ENCODE results near the gene OPHN1.
"Not testable (repeated sequence)": the region's sequence is repeated elsewhere in the genome, so short reads cannot be mapped to it uniquely, and the experiment has no call there.

OPHN1 gene

DNA sequence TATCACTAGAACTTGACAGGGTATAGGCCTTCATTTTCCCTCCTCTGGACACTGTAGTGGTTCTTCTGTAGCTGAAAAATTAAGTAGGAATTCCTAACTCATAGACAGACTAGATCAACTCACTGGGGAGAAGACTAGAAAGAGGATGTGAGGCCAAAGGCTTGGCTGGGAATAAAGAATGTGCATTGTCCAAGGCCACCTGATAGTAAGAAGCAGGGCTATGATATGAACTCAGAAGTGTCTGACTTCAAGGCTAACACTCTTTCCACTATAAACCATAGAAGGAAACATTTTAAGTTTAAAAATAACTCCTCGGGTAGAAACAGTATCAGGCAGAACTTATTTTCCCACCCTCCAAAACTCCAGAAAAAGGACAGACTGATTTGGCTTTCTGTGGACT lies 346.6 kb downstream of the OPHN1 start:
- H3K4me1 ChIP-seq (ENCODE audit: control insufficient read depth, insufficient read depth, low read length), result no peaks in the 10 kb centered on the region
- no peaks in the 10 kb centered on the region for H3K27me3 ChIP-seq (ENCODE audit: control insufficient read depth, insufficient read depth, low read length)
- H3K4me3 ChIP-seq (ENCODE audit: low read depth, low read length), result no peak overlapping the region
- H3K36me3 ChIP-seq (ENCODE audit: control insufficient read depth, insufficient read depth, low read length), result no peaks in the 10 kb centered on the region
- H3K9me3 ChIP-seq (ENCODE audit: control insufficient read depth, insufficient read depth, low read length), result no peaks in the 10 kb centered on the region
- no peak overlapping the region for H3K9ac ChIP-seq (ENCODE audit: low read depth, low read length)

DNA sequence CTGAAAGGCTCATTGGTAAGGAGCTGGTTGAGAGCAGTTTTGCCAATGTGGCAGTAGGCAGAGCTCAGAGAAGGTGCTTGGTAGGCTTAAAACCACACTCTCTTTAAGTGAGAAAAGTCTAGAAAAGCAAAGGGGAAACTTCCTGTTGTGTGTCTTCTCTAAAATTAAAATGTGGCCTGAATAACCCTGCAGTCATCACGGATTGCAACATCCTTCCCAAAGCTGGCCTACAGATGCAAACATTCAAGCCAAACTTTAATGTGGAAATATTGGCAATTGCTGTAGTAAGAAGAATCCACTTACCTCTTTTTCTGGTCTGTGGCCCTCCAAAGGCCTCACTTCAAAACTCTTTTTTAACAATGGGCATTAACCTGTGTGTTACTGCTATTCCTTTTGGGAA lies 348.5 kb downstream of the OPHN1 start:
- no peak overlapping the region for H3K9ac ChIP-seq (ENCODE audit: low read depth, low read length)
- no peaks in the 10 kb centered on the region for H3K9me3 ChIP-seq (ENCODE audit: control insufficient read depth, insufficient read depth, low read length)
- H3K4me3 ChIP-seq (ENCODE audit: low read depth, low read length), result no peak overlapping the region
- H3K36me3 ChIP-seq (ENCODE audit: control insufficient read depth, insufficient read depth, low read length), result no peaks in the 10 kb centered on the region
- H3K27me3 ChIP-seq (ENCODE audit: control insufficient read depth, insufficient read depth, low read length), result no peaks in the 10 kb centered on the region
- no peaks in the 10 kb centered on the region for H3K4me1 ChIP-seq (ENCODE audit: control insufficient read depth, insufficient read depth, low read length)

DNA sequence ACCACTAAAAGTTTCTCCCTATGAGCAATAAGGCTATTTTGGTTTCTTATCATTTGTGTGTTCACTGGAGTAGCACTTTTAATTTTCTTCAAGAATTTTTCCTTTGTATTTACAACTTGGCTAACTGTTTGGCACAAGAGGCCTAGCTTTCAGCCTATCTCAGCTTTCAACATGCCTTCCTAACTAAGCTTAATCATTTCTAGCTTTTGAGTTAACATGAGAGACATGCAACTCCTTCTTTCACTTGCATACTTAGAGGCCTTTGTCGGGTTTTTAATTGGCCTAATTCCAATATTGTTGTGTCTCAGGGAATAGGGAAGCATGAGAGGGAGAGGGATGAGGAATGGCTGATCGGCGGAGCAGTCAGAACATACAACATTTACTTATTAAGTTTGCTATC lies 349.8 kb downstream of the OPHN1 start:
- H3K27me3 ChIP-seq (ENCODE audit: control insufficient read depth, insufficient read depth, low read length), result no peaks in the 10 kb centered on the region

DNA sequence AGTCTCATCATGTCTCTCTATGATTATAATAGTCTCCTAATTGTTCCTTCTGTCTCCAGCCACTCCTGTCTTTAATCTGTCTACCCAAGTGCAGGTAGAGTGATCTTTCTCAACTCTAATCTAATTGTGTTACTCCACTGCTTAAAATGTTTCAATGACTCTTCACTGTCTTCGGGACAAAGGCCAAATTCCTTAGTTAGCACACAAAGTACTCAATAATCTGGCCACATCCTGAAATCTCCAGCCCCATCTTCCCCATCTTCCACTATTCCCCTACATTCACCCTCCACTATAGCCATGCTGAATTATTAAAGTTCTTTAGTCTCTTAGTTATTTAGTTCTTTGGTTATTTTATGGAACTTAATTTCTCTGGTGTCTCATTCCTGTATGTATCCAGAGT lies 353.3 kb downstream of the OPHN1 start:
- Histone ChIP-seq H3K4me3 (ENCODE audit: low read depth, low read length) (no peak overlapping the region), H3K36me3 (ENCODE audit: control insufficient read depth, insufficient read depth, low read length) (no peaks in the 10 kb centered on the region), H3K4me1 (ENCODE audit: control insufficient read depth, insufficient read depth, low read length) (no peaks in the 10 kb centered on the region), H3K9me3 (ENCODE audit: control insufficient read depth, insufficient read depth, low read length) (no peaks in the 10 kb centered on the region), H3K9ac (ENCODE audit: low read depth, low read length) (no peak overlapping the region), H3K27me3 (ENCODE audit: control insufficient read depth, insufficient read depth, low read length) (no peaks in the 10 kb centered on the region)

More for the DNA sequence above, 349.8 kb downstream of the OPHN1 start:
- Histone ChIP-seq H3K9me3 (ENCODE audit: control insufficient read depth, insufficient read depth, low read length) (no peaks in the 10 kb centered on the region), H3K36me3 (ENCODE audit: control insufficient read depth, insufficient read depth, low read length) (no peaks in the 10 kb centered on the region), H3K4me1 (ENCODE audit: control insufficient read depth, insufficient read depth, low read length) (no peaks in the 10 kb centered on the region), H3K9ac (ENCODE audit: low read depth, low read length) (no peak overlapping the region), H3K4me3 (ENCODE audit: low read depth, low read length) (no peak overlapping the region)

DNA sequence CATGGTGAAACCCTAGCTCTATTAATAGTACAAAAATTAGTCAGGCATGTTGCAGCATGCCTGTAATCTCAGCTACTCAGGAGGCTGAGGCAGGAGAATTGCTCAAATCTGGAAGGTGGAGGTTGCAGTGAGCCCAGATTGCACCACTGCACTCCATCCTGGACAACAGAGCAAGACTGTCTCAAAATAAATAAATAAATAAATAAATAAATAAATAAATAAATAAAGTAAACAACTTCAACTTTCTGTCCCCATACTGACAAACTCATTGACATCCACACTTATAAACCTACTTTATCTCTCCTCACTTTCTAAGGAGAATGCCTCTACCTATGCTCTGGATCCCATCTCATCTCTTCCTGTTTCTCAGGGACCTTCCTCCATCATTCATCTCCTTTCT lies 354.5 kb downstream of the OPHN1 start:
- H3K4me1 ChIP-seq (ENCODE audit: control insufficient read depth, insufficient read depth, low read length), result not testable (repeated sequence)

DNA sequence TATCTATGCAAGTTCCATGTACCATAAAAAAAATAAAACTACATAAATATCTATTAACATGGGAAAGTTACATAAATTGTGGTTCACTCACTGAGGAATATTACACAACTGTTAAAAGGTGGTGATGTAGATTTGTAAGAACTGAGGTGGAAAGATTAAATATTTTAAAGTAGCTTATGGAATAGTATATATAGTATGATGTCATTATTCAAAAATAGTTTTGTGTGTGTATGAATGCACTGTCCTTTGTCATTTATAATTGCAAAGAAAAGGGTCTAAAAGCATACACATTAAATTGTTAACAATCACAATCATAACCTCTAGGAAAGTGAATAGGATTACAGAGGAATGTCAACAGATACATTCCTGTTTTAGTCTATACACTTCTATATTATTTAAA lies 355.9 kb downstream of the OPHN1 start:
- Histone ChIP-seq H3K9me3 (ENCODE audit: control insufficient read depth, insufficient read depth, low read length) (peaks cover 5% of the 10 kb centered on the region), H3K4me3 (ENCODE audit: low read depth, low read length) (no peak overlapping the region), H3K4me1 (ENCODE audit: control insufficient read depth, insufficient read depth, low read length) (no peaks in the 10 kb centered on the region), H3K36me3 (ENCODE audit: control insufficient read depth, insufficient read depth, low read length) (no peaks in the 10 kb centered on the region), H3K27me3 (ENCODE audit: control insufficient read depth, insufficient read depth, low read length) (no peaks in the 10 kb centered on the region), H3K9ac (ENCODE audit: low read depth, low read length) (no peak overlapping the region)

More for the DNA sequence above, 354.5 kb downstream of the OPHN1 start:
- not testable (repeated sequence) for H3K9ac ChIP-seq (ENCODE audit: low read depth, low read length); H3K36me3 ChIP-seq (ENCODE audit: control insufficient read depth, insufficient read depth, low read length); H3K9me3 ChIP-seq (ENCODE audit: control insufficient read depth, insufficient read depth, low read length); H3K27me3 ChIP-seq (ENCODE audit: control insufficient read depth, insufficient read depth, low read length); H3K4me3 ChIP-seq (ENCODE audit: low read depth, low read length)

DNA sequence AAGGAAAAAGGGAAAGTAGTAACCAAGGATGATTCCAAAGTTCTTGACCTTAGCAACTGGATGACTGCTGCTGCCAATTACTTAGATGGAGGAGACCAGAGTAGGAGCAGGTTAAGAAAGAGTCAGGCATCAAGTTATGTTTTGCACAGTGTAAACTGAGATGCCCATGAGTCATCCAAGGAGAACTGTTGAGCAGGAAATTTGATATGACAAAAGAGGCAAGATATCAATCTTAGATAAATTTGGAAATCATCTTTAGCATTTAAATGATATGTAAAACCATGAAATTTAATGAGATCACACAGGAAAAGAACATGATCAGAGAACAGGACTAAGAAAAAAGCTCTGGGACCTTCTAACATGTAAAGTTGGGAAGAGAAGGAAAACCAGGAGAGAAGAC lies 361.3 kb downstream of the OPHN1 start:
- Histone ChIP-seq H3K36me3 (ENCODE audit: control insufficient read depth, insufficient read depth, low read length) (no peaks in the 10 kb centered on the region), H3K27me3 (ENCODE audit: control insufficient read depth, insufficient read depth, low read length) (no peaks in the 10 kb centered on the region), H3K9ac (ENCODE audit: low read depth, low read length) (no peak overlapping the region), H3K4me1 (ENCODE audit: control insufficient read depth, insufficient read depth, low read length) (no peaks in the 10 kb centered on the region), H3K4me3 (ENCODE audit: low read depth, low read length) (no peak overlapping the region), H3K9me3 (ENCODE audit: control insufficient read depth, insufficient read depth, low read length) (peaks cover 5% of the 10 kb centered on the region)

DNA sequence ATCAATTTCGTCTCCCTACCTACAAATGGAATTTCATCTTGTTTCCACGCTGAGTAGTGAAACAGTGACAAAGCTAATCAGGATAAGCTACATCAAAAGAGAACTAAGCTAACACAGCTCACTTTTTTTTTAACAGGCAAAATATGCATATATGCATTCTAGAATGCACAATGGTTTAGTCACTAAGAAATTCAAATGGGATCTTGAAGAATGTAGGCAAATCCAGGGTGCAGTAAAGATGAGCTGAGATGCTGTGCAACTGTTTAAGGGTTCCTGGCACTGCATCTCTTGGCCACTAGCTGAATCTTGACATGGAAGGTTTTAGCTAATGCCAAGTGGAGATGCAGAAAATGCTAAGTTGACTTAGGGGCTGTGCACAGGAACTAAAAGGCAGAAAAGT lies 363.2 kb downstream of the OPHN1 start:
- not testable (repeated sequence) for H3K4me1 ChIP-seq (ENCODE audit: control insufficient read depth, insufficient read depth, low read length); H3K9ac ChIP-seq (ENCODE audit: low read depth, low read length); H3K36me3 ChIP-seq (ENCODE audit: control insufficient read depth, insufficient read depth, low read length); H3K4me3 ChIP-seq (ENCODE audit: low read depth, low read length); H3K9me3 ChIP-seq (ENCODE audit: control insufficient read depth, insufficient read depth, low read length); H3K27me3 ChIP-seq (ENCODE audit: control insufficient read depth, insufficient read depth, low read length)

DNA sequence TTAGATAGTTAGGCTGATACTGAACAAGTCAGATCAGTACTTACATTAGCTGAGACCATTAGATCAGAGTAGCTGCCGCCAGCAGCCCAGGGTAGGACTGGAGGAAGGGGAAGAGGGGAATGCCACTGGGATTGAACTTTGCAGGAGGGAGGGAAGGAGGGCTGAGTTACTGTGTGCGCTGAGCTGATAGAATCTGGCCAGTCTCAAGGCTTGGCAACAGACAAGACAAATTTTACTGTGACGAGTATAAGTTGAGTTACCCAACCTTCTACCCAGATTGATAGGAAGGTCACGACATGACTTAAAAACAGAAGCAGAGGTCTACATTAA lies 372.1 kb downstream of the OPHN1 start:
- Histone ChIP-seq H3K9ac (ENCODE audit: low read depth, low read length) (no peak overlapping the region), H3K4me3 (ENCODE audit: low read depth, low read length) (no peak overlapping the region), H3K4me1 (ENCODE audit: control insufficient read depth, insufficient read depth, low read length) (peaks cover 7% of the 10 kb centered on the region), H3K36me3 (ENCODE audit: control insufficient read depth, insufficient read depth, low read length) (no peaks in the 10 kb centered on the region), H3K9me3 (ENCODE audit: control insufficient read depth, insufficient read depth, low read length) (no peaks in the 10 kb centered on the region), H3K27me3 (ENCODE audit: control insufficient read depth, insufficient read depth, low read length) (no peaks in the 10 kb centered on the region)

DNA sequence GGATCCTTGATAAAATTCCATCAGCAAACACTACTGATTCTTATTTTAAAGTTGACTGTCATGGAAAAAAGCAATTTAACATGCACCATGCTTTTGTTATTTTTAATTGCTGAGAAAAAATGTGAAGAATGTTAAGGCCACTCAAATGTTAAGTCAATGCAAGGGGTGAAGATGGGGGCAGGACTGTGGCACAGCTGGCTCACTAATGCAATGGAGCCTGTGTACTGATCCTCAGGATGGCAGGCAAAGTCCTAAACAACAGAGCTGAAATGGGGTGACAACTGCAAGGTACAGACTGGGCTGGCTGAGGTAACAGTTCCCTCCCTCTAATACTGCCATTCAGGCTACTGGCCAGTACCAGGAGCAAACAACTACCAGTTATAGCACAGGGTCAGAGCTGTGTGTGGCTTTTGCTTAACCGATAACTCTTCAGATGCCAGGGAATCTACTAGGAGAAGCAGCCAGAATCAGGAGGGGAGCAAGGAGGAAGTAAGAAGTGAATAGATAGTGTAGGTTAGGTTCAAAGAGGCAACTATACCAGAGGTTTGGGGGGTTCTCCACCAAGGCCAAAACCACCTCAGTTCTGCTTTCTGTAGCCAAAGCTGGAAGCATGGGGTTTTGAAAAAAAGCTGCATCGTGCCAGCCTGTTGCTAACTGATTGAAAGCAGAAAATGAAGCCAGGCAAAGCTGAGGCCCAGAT lies 372.6 kb downstream of the OPHN1 start:
- H3K36me3 ChIP-seq (ENCODE audit: control insufficient read depth, insufficient read depth, low read length), result no peaks in the 10 kb centered on the region
- H3K27me3 ChIP-seq (ENCODE audit: control insufficient read depth, insufficient read depth, low read length), result no peaks in the 10 kb centered on the region
- no peaks in the 10 kb centered on the region for H3K9me3 ChIP-seq (ENCODE audit: control insufficient read depth, insufficient read depth, low read length)
- H3K9ac ChIP-seq (ENCODE audit: low read depth, low read length), result no peak overlapping the region
- peaks cover 7% of the 10 kb centered on the region for H3K4me1 ChIP-seq (ENCODE audit: control insufficient read depth, insufficient read depth, low read length)
- H3K4me3 ChIP-seq (ENCODE audit: low read depth, low read length), result no peak overlapping the region

DNA sequence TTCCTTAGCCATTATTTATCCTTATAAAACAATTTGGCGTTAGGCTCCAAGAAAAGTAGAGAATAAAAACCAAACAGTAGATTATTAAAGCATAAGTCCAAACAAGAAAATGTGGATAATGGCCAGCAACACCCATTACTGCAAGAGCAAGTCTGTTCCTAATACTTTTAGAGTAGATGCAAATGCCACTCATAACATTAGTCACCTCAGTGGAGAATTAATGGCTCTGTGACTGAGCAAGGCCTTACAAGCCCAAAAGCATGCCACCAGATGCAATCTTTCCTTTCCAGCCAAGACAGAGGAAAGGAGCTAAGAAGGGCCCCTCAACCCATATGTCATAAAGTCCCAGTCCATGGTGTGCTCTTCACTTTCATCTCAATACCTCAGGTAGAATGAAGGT lies 373.8 kb downstream of the OPHN1 start:
- Histone ChIP-seq H3K27me3 (ENCODE audit: control insufficient read depth, insufficient read depth, low read length) (no peaks in the 10 kb centered on the region), H3K36me3 (ENCODE audit: control insufficient read depth, insufficient read depth, low read length) (no peaks in the 10 kb centered on the region), H3K9me3 (ENCODE audit: control insufficient read depth, insufficient read depth, low read length) (no peaks in the 10 kb centered on the region), H3K4me3 (ENCODE audit: low read depth, low read length) (no peak overlapping the region), H3K4me1 (ENCODE audit: control insufficient read depth, insufficient read depth, low read length) (peaks cover 7% of the 10 kb centered on the region), H3K9ac (ENCODE audit: low read depth, low read length) (no peak overlapping the region)

DNA sequence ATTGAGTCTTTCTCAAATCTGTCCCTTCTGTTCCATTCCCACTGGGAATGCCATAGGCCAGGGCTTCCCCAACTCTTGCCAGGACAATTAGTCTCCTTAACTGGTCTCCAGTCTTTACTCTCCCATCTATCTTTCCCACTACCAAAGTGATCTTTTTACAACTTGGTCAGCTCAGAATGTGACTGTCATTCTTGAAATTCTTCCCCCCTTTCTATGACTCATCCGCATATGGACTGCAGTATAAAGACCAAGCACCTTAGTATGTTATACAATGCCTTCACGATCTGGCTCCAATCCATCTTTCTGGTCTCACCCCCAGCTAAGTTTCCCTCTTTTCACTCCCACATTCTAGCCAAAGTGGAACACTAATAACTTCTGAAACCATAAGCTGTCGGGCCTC lies 383.8 kb downstream of the OPHN1 start:
- Histone ChIP-seq H3K27me3 (ENCODE audit: control insufficient read depth, insufficient read depth, low read length) (no peaks in the 10 kb centered on the region), H3K4me1 (ENCODE audit: control insufficient read depth, insufficient read depth, low read length) (no peaks in the 10 kb centered on the region), H3K36me3 (ENCODE audit: control insufficient read depth, insufficient read depth, low read length) (no peaks in the 10 kb centered on the region), H3K9ac (ENCODE audit: low read depth, low read length) (no peak overlapping the region), H3K4me3 (ENCODE audit: low read depth, low read length) (no peak overlapping the region), H3K9me3 (ENCODE audit: control insufficient read depth, insufficient read depth, low read length) (no peaks in the 10 kb centered on the region)

Data from iPS-15b (cell line).